Tibial nerve (tissue), 4 donors: Measurements from ENCODE around the gene RPRD1B.

Experiments
- EP300 ChIP-seq, 2 donors: sonication (generic); formaldehyde crosslinking; IDR thresholded peaks; one replicate each; pipeline ENCODE4 v1.6.1; 2017; ENCODE audit warnings: antibody characterized with exemption in 2 of 2, mild to moderate bottlenecking in 1 of 2
- POLR2A ChIP-seq, 2 donors: fragments of 450-650 bp; IDR thresholded peaks; one replicate each; pipeline ENCODE4 v1.6.1; 2017; ENCODE audit warnings: antibody characterized with exemption in 2 of 2, mild to moderate bottlenecking in 2 of 2, moderate library complexity in 2 of 2
- TF ChIP-seq, protein P1 (sequence below), 5 experiments: fragments of 200-600 bp in 3 of 5; fragments of 450-650 bp in 2 of 5; sonication (generic) in 3 of 5; IDR thresholded peaks; one replicate each; pipeline ENCODE4 v1.5.1; 2016 to 2019; ENCODE audit warnings: antibody characterized with exemption in 5 of 5, mild to moderate bottlenecking in 3 of 5, moderate library complexity in 2 of 5

DNA sequence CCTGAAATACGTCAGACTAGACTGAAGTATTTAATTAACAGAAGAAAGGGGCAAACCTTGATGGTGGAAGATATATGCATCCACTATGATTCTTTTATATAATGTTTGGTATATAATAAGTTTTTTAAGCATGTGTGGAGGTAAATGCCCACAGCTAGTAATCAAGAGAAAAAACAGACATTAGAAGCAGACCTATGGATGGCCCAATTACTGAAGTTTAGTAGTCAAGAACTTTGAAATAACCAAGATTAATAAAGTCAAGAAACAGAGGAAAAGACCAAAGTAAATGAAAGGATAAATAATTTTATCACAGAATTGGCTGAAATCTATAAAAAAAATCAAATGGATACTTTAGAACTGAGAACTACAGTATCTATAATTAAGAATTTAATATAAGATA lies 15.6 kb upstream of the RPRD1B start:
- TF ChIP-seq, protein P1, sequence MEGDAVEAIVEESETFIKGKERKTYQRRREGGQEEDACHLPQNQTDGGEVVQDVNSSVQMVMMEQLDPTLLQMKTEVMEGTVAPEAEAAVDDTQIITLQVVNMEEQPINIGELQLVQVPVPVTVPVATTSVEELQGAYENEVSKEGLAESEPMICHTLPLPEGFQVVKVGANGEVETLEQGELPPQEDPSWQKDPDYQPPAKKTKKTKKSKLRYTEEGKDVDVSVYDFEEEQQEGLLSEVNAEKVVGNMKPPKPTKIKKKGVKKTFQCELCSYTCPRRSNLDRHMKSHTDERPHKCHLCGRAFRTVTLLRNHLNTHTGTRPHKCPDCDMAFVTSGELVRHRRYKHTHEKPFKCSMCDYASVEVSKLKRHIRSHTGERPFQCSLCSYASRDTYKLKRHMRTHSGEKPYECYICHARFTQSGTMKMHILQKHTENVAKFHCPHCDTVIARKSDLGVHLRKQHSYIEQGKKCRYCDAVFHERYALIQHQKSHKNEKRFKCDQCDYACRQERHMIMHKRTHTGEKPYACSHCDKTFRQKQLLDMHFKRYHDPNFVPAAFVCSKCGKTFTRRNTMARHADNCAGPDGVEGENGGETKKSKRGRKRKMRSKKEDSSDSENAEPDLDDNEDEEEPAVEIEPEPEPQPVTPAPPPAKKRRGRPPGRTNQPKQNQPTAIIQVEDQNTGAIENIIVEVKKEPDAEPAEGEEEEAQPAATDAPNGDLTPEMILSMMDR (IDR thresholded peaks at IDR 0.05) = no peak
- TF ChIP-seq POLR2A (IDR thresholded peaks at IDR 0.05) (no peak), EP300 (IDR thresholded peaks at IDR 0.05) (no peak)
